8988T (cell line): Measurements from ENCODE around the gene CCDC85B.
"Not testable (repeated sequence)": the region's sequence is repeated elsewhere in the genome, so short reads cannot be mapped to it uniquely, and the experiment has no call there.

ENCODE experiments used
- DNase-seq: peaks from one replicate; pipeline ENCODE4 v3.0.0; 2011

The CCDC85B gene

GRCh38 chr11:65887723-65888162 lies 2.7 kb upstream of the CCDC85B start:
- no peak for DNase-seq

DNA sequence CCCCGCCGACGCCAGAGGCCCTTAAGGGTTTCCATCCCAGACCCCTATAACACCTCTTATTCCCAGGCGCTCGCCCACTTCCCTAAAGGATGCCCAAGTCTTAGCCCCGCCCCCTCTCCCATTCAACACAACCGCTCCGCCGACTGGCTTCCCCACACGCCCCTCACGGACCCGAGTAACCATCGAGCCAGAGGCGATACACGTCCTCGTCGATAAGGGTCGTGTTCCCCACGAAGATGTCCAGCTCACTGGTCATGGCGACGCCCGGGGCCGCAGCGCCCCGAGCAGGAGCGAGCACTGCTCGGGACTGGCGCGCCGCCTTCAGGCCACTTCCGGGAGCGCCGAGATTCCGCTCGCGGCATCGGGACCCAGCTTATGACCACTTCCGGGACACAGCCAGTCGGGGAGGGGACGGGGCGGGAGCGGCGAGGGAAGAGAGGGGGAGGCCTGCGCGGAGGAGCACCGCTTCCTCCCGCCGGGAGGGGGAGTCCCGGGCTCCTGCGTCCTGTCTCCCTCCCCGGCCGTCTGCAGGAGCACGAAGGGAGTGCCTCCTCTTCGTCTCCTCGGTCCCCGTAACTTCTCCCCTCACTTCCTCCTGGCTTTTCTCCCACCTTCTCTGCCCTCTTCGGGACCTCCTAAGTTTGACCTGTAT lies 2.2 kb upstream of the CCDC85B start, which contains the start of gene FIBP:
FIBP (minus strand) TSS at position 309 of the 652 bp plus-strand sequence; CDS start at position 256, 53 bp downstream.
- DNase-seq: peak; percentile 99

DNA sequence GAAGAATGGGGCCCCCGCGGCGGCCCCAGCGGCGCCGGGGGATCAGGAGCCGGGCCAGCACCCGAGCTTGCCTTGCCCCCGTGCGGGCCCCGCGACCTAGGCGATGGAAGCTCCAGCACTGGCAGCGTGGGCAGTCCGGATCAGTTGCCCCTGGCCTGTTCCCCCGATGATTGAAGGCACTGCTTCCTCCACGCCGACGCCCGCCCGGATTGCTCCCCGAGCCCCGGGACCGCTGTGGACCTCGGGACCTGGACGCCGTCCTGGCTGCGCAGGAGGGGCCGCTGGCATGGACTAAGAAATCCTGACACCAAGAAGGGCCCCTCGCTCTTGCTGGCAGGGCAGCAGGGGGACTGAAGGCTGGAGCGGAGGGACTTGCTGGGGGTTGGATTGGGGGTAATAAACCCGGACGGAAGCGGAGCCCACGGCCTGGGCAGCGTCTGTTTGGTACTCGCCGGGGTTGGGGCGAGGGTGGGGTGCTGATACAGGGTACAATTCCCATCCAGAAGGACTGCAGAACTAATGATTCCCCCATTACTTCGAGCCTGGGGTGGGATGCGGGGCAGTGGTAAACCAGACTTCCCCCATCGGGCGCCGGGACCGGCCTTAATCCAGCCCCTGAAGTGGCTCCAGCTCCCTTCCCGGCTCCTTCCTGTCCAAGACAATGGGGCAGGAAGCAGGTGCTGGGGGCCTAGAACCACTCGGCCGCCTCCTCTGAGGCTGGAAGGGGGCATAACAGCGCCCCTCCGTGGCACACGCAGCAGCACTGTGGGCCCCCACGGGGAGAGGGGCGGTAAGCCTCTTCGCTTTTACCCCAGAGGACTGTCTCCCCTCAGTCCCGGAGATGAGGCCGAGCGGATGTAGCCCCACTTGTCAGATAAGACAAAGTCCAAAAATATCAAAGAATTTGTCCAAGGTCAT lies 1.0 kb downstream of the CCDC85B start:
- peak; percentile 79 for DNase-seq

GRCh38 chr11:65892137-65892540 lies 1.7 kb downstream of the CCDC85B start:
- DNase-seq: not testable (repeated sequence)

- no peak for DNase-seq
These were observed 2.3 kb downstream of the CCDC85B start for GRCh38 chr11:65892661-65893317.

GRCh38 chr11:65894034-65894591 lies 3.6 kb downstream of the CCDC85B start:
- DNase-seq: no peak

- DNase-seq: no peak
These were observed 5.1 kb downstream of the CCDC85B start for GRCh38 chr11:65895482-65895981.

- DNase-seq: no peak
These were observed 5.8 kb downstream of the CCDC85B start for GRCh38 chr11:65896034-65896999.

DNA sequence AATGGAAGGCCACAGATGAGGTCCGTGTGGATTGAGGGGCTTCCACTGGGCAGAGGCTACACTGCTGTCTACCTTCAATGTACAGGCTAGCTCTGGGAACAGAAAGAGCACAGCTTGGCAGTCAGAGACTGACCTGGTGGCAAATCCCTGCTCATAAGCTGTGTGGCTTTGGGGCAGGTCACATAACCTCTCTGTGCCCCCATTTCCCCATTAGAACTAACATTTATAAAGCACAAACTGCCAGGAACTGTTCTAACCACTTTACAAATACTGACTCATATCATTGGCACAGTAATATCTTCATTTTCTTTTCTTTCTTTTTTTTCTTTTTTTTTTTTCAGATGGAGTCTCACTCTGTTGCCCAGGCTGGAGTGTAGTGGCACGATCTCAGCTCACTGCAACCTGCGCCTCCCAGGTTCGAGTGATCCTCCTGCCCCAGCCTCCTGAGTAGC lies 6.6 kb downstream of the CCDC85B start:
- no peak for DNase-seq

DNA sequence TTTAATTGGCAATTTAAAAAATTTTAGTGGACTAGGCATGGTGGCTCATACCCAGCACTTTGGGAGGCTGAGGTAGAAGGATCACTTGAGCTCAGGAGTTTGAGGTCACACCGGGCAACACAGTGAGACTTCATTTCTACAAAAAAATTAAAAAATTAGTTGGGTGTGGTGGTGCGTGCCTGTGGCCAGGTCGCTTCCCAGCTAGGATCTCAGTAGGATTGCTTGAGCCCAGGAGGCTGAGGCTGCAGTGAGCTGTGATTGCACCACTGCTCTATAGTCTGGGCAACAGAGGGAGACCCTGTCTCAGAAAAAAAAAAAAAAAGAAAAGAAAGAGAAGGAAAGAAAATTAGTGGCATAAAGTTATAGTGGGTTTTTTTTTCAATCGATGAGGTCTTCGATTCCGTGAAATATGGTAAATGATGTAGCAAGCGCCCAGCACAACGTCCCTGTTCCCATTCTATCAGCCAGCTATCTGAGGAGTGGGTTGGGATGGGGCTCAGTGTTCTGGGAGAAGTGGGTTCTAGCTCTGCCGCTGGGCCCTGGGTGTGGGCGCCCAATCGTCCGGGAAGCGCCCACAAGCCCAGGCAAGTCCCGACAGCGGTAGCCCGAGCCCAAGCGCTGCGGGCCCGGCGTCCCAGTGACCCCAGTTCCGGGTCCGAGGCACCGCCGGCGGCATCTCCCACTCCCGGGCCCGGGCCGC lies 8.3 kb downstream of the CCDC85B start:
- no peak for DNase-seq

DNA sequence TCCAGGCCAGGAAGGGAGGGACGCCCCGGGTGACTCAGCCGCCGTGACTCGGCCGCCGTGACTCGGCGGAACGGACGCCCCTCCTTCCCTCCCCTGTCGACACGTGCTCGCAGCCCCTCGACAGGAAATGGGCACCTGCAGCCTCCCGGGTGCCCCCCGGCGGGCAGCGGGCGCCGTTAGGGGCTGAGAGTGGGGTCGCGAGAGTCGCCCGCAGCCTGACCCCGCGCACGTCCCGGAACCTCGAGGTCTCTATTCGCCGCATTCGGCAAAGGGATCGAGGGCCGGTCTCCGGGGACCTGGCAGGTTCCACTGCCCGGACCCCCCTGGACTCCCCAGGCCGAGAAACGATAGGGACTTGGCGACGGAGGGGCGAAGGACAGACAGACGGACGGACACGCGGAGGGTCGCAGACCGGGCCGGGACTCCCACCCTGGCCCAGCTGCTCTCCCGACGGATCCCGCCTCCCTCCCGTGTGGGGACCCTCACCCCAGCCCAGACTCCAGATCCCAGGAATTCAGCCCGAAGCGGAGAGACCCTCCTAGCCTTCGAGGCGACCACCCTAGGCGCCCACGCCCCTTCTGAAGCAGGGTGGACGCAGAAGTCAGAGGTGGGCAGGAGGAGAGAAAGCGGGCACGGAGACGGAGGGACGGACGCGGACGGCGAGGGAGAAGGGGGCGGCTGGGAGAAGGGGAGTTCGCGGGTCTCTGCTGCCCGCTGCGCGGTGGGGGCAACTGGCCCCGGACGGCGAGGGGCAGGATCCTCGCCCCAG lies 9.1 kb downstream of the CCDC85B start:
- DNase-seq: peak; percentile 90

GRCh38 chr11:65900125-65900898 lies 9.8 kb downstream of the CCDC85B start, which contains the start of gene FOSL1:
TSS of gene FOSL1 (minus strand) at chr11:65900388. CDS start at chr11:65900339, 49 bp downstream.
- peak; percentile 93 for DNase-seq

DNA sequence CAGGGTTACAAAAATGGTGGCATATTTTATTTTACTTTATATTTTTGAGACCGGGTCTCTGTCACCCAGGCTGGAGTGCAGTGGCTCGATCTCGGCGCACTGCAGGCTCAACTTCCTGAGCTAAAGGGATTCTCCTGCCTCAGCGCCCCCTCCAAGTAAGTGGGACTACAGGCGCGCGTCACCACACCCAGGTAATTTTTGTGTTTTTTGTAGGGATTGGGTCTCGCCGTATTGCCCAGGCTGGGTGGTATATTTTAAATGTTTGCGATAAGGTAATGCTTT lies 10.4 kb downstream of the CCDC85B start:
- no peak for DNase-seq

DNA sequence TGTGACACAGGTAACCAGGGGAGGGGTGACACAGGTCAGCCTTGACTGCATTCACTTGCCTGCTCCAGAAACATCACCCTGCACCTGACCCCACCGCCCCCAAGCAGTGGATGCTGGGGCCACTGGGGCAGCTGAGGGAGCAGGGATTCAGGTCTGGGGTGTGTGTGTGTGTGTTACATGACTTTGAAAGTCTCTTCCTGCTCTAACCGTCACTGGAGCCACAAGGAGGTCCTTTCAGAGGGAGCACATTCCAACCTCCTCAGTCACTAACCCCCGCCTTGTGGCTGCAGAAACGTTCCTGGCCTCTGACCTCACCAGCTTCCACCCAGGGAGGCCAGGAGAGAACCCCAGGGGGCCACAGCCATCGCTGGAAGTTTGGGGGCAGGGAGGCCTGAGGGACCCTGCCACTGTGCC lies 12.6 kb downstream of the CCDC85B start:
- DNase-seq: no peak

- no peak for DNase-seq
These were observed 13.2 kb downstream of the CCDC85B start for GRCh38 chr11:65903715-65904114.

DNA sequence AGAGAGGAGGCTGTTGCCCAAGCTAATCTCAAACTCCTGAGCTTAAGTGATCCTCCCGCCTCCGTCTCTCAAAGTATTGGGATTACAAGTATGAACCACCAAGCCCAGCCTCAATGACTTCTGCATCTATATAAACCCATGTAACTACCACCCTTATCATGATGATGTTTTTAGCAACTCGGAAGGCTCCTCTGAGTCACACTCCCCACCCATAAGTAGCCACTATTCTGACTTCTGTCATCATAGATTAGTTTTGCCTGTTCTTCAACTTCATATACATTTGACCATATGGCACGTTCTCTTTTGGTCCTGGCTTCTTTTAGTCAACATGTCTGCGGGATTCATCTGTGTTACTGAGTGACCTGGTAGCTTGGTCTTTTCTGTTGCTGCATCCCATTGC lies 16.1 kb downstream of the CCDC85B start:
- no peak for DNase-seq

DNA sequence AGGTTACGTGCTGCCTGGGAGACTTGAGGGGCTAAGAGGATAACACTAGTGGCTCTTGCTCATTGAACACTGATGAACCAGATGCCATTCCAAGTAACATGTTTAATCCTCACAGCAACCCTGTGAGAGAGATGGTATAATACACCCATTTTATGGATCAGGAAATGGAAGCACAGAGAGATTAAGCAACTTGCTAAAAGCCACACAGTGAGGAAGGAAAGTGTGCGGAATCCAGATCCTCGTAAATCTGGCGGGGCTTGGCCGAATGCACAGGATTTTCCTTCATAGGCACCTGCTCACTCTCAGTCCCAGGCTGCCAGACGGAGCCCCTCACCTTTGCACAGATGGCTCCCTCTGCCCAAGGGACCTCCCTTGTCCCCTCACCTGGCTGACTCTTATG lies 17.4 kb downstream of the CCDC85B start:
- no peak for DNase-seq

- DNase-seq: peak; percentile 87
These were observed 21.5 kb downstream of the CCDC85B start for GRCh38 chr11:65911682-65912568.
